ENCODE data around the gene TNFRSF25. TPM values are rescaled to one million over a fixed set of nuclear protein-coding genes. Genes with fewer than 3 reads are reported as not detected.
"Not testable (repeated sequence)": the region's sequence is repeated elsewhere in the genome, so short reads cannot be mapped to it uniquely, and the experiment has no call there.

Gene TNFRSF25
- total RNA-seq, 5 donors from 2014 or later (not counting 1 experiment from before 2014, with no cell fraction given): 215 to 580 (median 446) TPM

DNA sequence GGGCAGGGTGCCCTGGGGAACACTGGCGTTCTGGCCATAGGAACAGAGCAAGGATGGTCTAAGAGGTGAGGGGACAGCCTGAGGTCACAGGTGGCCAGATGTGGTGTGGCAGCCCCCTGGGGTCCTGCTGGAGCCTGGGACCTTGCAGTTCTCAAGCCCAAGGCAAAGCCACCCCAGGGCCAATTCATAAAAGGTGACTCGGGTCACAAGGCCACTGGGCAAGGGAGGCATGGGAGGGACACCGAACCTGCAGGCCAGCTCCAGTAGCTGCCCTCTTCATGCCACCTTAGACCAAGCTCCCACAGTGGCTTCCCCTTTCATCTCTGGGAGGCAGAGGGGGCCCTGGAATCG, 19.3 kb downstream of the TNFRSF25 start:
- peak overlapping the region in 2 of 3 donors; percentile 6 to 74 for H3K4me3 Mint-ChIP-seq
- WGBS (ENCODE audit: insufficient coverage): 53% methylated on average over 4 of the region's 4 CpGs

DNA sequence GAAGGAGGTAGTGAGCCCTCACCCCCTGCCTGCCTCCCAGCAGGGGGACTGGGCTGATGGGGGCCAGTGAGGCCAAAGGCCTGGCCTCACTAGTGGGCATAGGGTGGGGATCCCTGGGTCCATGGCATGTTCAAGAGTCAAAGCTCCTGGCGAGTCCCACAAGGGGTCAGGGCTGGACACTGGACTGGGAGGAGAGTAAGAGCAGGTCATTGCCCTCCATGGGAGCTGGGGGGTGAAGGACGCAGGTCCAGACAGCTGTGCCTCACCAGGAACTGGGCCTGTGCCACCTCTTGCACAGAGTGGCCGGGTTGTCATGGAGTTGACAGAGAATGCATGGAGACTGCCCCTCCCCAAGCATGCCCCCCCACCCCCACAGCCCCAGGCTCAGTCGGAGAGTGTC, 20.0 kb downstream of the TNFRSF25 start:
- H3K36me3 Mint-ChIP-seq; H3K36me3 ChIP-seq (ENCODE audit: control insufficient read depth in 2 of 2, extremely low read depth in 1 of 2, insufficient read depth in 1 of 2, low read length in 1 of 2); H3K9me3 Mint-ChIP-seq; DNase-seq; ATAC-seq (replicated peaks in 1 of 4); H3K27ac Mint-ChIP-seq; H3K27ac ChIP-seq (ENCODE audit: low read length); H3K9me3 ChIP-seq; H3K4me3 ChIP-seq (ENCODE audit: control insufficient read depth in 1 of 2, extremely low read depth in 1 of 2, low read length in 1 of 2); POLR2A ChIA-PET: not testable (repeated sequence)
- H3K4me1 Mint-ChIP-seq: peaks cover 16 to 31% (median 17%) of the 10 kb centered on the region in 3 donors
- peaks cover 5 to 84% of the 10 kb centered on the region in 2 experiments for H3K27me3 ChIP-seq (replicated peaks in 1 of 2; ENCODE audit: control insufficient read depth in 2 of 2, extremely low read depth in 1 of 2, insufficient read depth in 2 of 2, low read length in 1 of 2)
- H3K4me1 ChIP-seq (ENCODE audit: control insufficient read depth in 1 of 2, extremely low read depth in 1 of 2, insufficient read depth in 2 of 2, low read length in 2 of 2): peaks cover 8 to 38% of the 10 kb centered on the region in 2 experiments
- no CpG with 5 or more reads among the region's 4 CpGs for WGBS (ENCODE audit: insufficient coverage)
- CTCF ChIA-PET: interaction anchor here in 1 of 2 donors (1.2 kb wide), 1 partner anchor 25 kb away, joined by 3 read pairs; no protein-coding TSS in a partner anchor
- peaks cover 29 to 55% of the 10 kb centered on the region in 2 donors for H3K27me3 Mint-ChIP-seq
- peak overlapping the region in 1 of 3 donors; percentile 74 for H3K4me3 Mint-ChIP-seq

More for the DNA sequence above, 19.3 kb downstream of the TNFRSF25 start:
- H3K27me3 Mint-ChIP-seq: peaks cover 29 to 51% of the 10 kb centered on the region in 2 donors
- H3K36me3 ChIP-seq (ENCODE audit: control insufficient read depth in 2 of 2, extremely low read depth in 1 of 2, insufficient read depth in 1 of 2, low read length in 1 of 2): no peaks in the 10 kb centered on the region
- peaks cover 5 to 84% of the 10 kb centered on the region in 2 experiments for H3K27me3 ChIP-seq (replicated peaks in 1 of 2; ENCODE audit: control insufficient read depth in 2 of 2, extremely low read depth in 1 of 2, insufficient read depth in 2 of 2, low read length in 1 of 2)
- no peaks in the 10 kb centered on the region for H3K9me3 ChIP-seq
- ATAC-seq (replicated peaks in 1 of 4) (no peak), DNase-seq (no peak)
- CTCF ChIA-PET: interaction anchor here in 1 of 2 donors (1.2 kb wide), 1 partner anchor 26 kb away, joined by 3 read pairs; no protein-coding TSS in a partner anchor
- no peaks in the 10 kb centered on the region for H3K9me3 Mint-ChIP-seq
- peaks cover 8 to 36% of the 10 kb centered on the region in 2 experiments for H3K4me1 ChIP-seq (ENCODE audit: control insufficient read depth in 1 of 2, extremely low read depth in 1 of 2, insufficient read depth in 2 of 2, low read length in 2 of 2)
- POLR2A ChIA-PET: no interaction called here
- peaks cover 16 to 30% (median 17%) of the 10 kb centered on the region in 3 donors for H3K4me1 Mint-ChIP-seq
- no peaks in the 10 kb centered on the region for H3K36me3 Mint-ChIP-seq
- H3K27ac ChIP-seq (ENCODE audit: low read length): no peak overlapping the region
- peak overlapping the region in 1 of 2 donors; percentile 12 for H3K4me3 ChIP-seq (ENCODE audit: control insufficient read depth in 1 of 2, extremely low read depth in 1 of 2, low read length in 1 of 2)
- peak overlapping the region in 1 of 2 donors; percentile 61 for H3K27ac Mint-ChIP-seq

DNA sequence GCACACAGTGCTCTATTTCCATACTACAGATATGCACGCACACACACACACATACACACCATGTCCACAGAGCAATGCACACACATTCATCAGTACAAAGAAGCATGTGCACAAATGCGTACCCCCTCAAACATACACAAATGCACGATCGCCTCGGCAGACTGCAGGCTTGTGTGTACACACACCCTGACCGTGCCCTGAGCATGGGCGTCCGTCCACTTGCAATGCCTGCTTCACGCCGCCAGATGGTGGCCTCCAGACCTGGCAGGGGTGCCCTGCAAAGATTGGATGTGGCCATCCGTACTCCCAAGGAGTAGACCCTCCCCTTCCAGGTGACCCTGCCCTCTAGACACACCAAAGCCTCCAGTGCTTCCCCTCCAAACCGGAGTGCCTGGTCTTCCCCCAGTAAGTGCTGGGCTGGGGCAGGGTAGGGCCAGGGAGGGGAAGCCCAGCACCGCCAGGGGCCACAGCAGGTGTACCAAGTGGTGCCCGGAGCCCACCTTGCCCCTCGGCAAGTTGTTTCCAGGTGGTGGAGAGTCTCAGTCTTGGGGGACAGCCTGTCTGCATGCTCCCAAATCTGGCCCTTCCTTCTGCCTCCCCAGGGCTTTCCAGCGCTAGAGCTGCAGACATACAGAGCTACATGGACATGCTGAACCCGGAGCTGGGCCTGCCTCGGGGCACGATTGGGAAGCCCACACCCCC, 20.8 kb downstream of the TNFRSF25 start:
- H3K27ac Mint-ChIP-seq: no peak overlapping the region
- peaks cover 16 to 29% (median 17%) of the 10 kb centered on the region in 3 donors for H3K4me1 Mint-ChIP-seq
- no peaks in the 10 kb centered on the region for H3K36me3 Mint-ChIP-seq
- H3K27me3 Mint-ChIP-seq: peaks cover 26 to 49% of the 10 kb centered on the region in 2 donors
- H3K4me3 ChIP-seq (ENCODE audit: control insufficient read depth in 1 of 2, extremely low read depth in 1 of 2, low read length in 1 of 2): no peak overlapping the region
- peaks cover 8 to 44% of the 10 kb centered on the region in 2 experiments for H3K4me1 ChIP-seq (ENCODE audit: control insufficient read depth in 1 of 2, extremely low read depth in 1 of 2, insufficient read depth in 2 of 2, low read length in 2 of 2)
- no peak overlapping the region for H3K27ac ChIP-seq (ENCODE audit: low read length)
- peak overlapping the region in 2 of 3 donors; percentile 7 to 9 for H3K4me3 Mint-ChIP-seq
- H3K9me3 ChIP-seq: no peaks in the 10 kb centered on the region
- peaks cover 4 to 79% of the 10 kb centered on the region in 2 experiments for H3K27me3 ChIP-seq (replicated peaks in 1 of 2; ENCODE audit: control insufficient read depth in 2 of 2, extremely low read depth in 1 of 2, insufficient read depth in 2 of 2, low read length in 1 of 2)
- 53% methylated on average over 10 of the region's 19 CpGs for WGBS (ENCODE audit: insufficient coverage)
- POLR2A ChIA-PET: no interaction called here
- no peaks in the 10 kb centered on the region for H3K9me3 Mint-ChIP-seq
- ATAC-seq (replicated peaks in 1 of 4) (no peak), DNase-seq (peak in 13 of 35 experiments; percentile 28 to 61 (median 39))
- H3K36me3 ChIP-seq (ENCODE audit: control insufficient read depth in 2 of 2, extremely low read depth in 1 of 2, insufficient read depth in 1 of 2, low read length in 1 of 2): no peaks in the 10 kb centered on the region
- CTCF ChIA-PET: no interaction called here

DNA sequence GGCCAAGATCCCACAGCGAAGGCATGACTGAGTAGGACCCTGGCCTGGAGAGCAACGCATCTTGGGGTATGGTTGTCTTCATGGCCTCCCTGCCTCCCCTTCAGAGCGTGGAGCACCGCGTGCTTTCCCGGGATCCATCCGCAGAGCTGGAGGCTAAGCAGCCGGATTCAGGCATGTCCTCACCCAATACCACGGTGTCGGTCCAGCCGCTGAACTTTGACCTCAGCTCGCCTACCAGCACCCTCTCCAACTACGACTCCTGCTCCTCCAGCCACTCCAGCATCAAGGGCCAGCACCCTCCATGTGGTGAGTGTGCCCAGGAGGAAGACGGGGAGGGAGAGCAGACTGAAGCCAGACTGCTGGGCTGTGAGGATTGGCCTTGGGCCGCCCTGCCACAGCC, 21.6 kb downstream of the TNFRSF25 start:
- peaks cover under 1 to 78% of the 10 kb centered on the region in 2 experiments for H3K27me3 ChIP-seq (replicated peaks in 1 of 2; ENCODE audit: control insufficient read depth in 2 of 2, extremely low read depth in 1 of 2, insufficient read depth in 2 of 2, low read length in 1 of 2)
- no peak overlapping the region for H3K4me3 ChIP-seq (ENCODE audit: control insufficient read depth in 1 of 2, extremely low read depth in 1 of 2, low read length in 1 of 2)
- Mint-ChIP-seq H3K4me3 (no peak overlapping the region), H3K27me3 (peaks cover 23 to 46% of the 10 kb centered on the region in 2 donors), H3K9me3 (no peaks in the 10 kb centered on the region), H3K36me3 (no peaks in the 10 kb centered on the region), H3K4me1 (peaks cover 14 to 26% (median 15%) of the 10 kb centered on the region in 3 donors), H3K27ac (no peak overlapping the region)
- peaks cover 5 to 41% of the 10 kb centered on the region in 2 experiments for H3K4me1 ChIP-seq (ENCODE audit: control insufficient read depth in 1 of 2, extremely low read depth in 1 of 2, insufficient read depth in 2 of 2, low read length in 2 of 2)
- H3K36me3 ChIP-seq (ENCODE audit: control insufficient read depth in 2 of 2, extremely low read depth in 1 of 2, insufficient read depth in 1 of 2, low read length in 1 of 2): no peaks in the 10 kb centered on the region
- CTCF ChIA-PET: no interaction called here
- no peak overlapping the region for H3K27ac ChIP-seq (ENCODE audit: low read length)
- ATAC-seq (replicated peaks in 1 of 4) (no peak), DNase-seq (no peak)
- 93% methylated on average over 2 of the region's 15 CpGs for WGBS (ENCODE audit: insufficient coverage)
- POLR2A ChIA-PET: no interaction called here
- no peaks in the 10 kb centered on the region for H3K9me3 ChIP-seq

DNA sequence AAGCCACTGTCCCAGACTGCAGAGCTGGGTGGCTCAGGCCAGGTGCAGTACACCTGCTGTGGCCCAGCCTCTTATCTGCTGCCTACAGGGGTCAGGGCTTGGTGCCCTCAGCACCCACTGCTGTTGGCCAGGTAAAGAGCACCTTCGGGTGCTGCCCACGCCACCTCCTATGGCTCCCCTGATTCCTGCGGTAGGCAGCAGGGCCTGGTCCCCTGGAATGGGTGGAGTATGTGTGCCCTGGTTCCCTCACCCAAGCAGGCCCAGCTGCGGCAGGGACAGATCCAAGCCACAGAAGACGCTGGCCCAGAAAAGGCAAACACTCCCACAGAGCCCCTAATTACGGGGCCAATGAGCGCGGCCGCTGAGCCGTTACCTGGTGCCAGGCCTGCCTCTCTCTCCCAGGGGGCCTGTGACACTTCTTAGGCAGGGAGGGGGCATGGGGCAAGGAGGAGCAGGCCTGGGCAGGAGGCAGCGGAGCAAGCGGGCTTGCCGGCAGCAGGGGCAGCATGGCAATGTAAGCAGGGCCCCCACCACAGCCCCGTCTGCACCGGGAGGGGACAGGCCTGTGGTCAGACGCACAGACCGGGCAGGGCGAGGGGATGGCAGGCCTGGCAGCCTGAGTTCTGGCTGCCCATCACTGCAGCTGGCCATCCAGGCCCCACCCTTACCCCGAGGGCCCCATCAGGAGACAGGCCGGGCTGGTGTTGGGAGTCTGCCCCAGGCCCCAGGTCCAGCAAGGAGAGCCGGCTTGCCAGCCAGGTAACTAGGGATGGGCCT, 22.4 kb downstream of the TNFRSF25 start:
- H3K27me3 ChIP-seq (replicated peaks in 1 of 2; ENCODE audit: control insufficient read depth in 2 of 2, extremely low read depth in 1 of 2, insufficient read depth in 2 of 2, low read length in 1 of 2): peaks cover 0 to 78% of the 10 kb centered on the region in 2 experiments
- no peaks in the 10 kb centered on the region for H3K36me3 ChIP-seq (ENCODE audit: control insufficient read depth in 2 of 2, extremely low read depth in 1 of 2, insufficient read depth in 1 of 2, low read length in 1 of 2)
- Mint-ChIP-seq H3K27me3 (peaks cover 21 to 45% of the 10 kb centered on the region in 2 donors), H3K36me3 (no peaks in the 10 kb centered on the region), H3K4me1 (peaks cover 11 to 24% (median 14%) of the 10 kb centered on the region in 3 donors), H3K27ac (no peak overlapping the region), H3K9me3 (no peaks in the 10 kb centered on the region), H3K4me3 (no peak overlapping the region)
- POLR2A ChIA-PET: no interaction called here
- no peaks in the 10 kb centered on the region for H3K9me3 ChIP-seq
- peaks cover 5 to 36% of the 10 kb centered on the region in 2 experiments for H3K4me1 ChIP-seq (ENCODE audit: control insufficient read depth in 1 of 2, extremely low read depth in 1 of 2, insufficient read depth in 2 of 2, low read length in 2 of 2)
- no peak for ATAC-seq (replicated peaks in 1 of 4)
- WGBS (ENCODE audit: insufficient coverage): 91% methylated on average over 16 of the region's 21 CpGs
- no peak overlapping the region for H3K27ac ChIP-seq (ENCODE audit: low read length)
- no peak overlapping the region for H3K4me3 ChIP-seq (ENCODE audit: control insufficient read depth in 1 of 2, extremely low read depth in 1 of 2, low read length in 1 of 2)
- CTCF ChIA-PET: interaction anchor here (0.5 to 1.0 kb wide), 6 partner anchors 14 to 201 kb away, joined by 3 to 6 read pairs (median 4); no protein-coding TSS in a partner anchor
- no peak for DNase-seq

DNA sequence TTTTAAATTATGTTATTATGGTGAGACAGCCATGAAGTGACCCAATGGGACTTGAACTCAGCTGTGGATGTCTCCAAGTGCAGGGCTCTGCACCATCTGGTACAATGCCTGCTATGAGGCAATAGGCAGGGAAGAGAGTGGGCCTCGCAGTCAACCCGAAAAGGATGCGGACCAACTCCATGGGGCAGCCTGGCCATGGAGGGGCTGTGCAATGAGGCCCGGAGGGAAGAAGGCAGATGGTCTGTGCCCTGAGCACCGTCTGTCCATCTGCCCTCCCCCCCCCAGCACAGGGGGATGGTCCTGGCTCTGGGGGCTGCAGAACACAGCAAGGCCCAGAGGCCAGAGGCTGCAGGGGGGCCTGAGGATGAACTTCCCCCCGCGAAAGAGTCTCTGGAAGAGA, 24.4 kb downstream of the TNFRSF25 start:
- Histone ChIP-seq H3K9me3 (no peaks in the 10 kb centered on the region), H3K4me1 (ENCODE audit: control insufficient read depth in 1 of 2, extremely low read depth in 1 of 2, insufficient read depth in 2 of 2, low read length in 2 of 2) (peaks cover 2 to 25% of the 10 kb centered on the region in 2 experiments), H3K4me3 (ENCODE audit: control insufficient read depth in 1 of 2, extremely low read depth in 1 of 2, low read length in 1 of 2) (no peak overlapping the region), H3K27me3 (replicated peaks in 1 of 2; ENCODE audit: control insufficient read depth in 2 of 2, extremely low read depth in 1 of 2, insufficient read depth in 2 of 2, low read length in 1 of 2) (peaks cover 0 to 78% of the 10 kb centered on the region in 2 experiments), H3K27ac (ENCODE audit: low read length) (no peak overlapping the region), H3K36me3 (ENCODE audit: control insufficient read depth in 2 of 2, extremely low read depth in 1 of 2, insufficient read depth in 1 of 2, low read length in 1 of 2) (no peaks in the 10 kb centered on the region)
- 87% methylated on average over 3 of the region's 7 CpGs for WGBS (ENCODE audit: insufficient coverage)
- ATAC-seq (replicated peaks in 1 of 4) (no peak), DNase-seq (no peak)
- Mint-ChIP-seq H3K27ac (no peak overlapping the region), H3K4me1 (peaks cover 13 to 25% (median 22%) of the 10 kb centered on the region in 3 donors), H3K36me3 (no peaks in the 10 kb centered on the region), H3K27me3 (peaks cover 30 to 48% of the 10 kb centered on the region in 2 donors), H3K9me3 (no peaks in the 10 kb centered on the region), H3K4me3 (peak overlapping the region in 1 of 3 donors; percentile 54)
- ChIA-PET POLR2A (no interaction called here), CTCF (no interaction called here)
